Activated CD8-positive, alpha-beta memory T cell treated with anti-CD3 and anti-CD28 coated beads, Interleukin-2, amount 50 U/mL, for 1 hour (primary cell): Measurements from ENCODE around the gene AP1M2.
"Not testable (repeated sequence)": the region's sequence is repeated elsewhere in the genome, so short reads cannot be mapped to it uniquely, and the experiment has no call there.

Source experiments
- DNase-seq: peaks from one replicate; pipeline ENCODE4 v3.0.0-alpha.2; 2020; ENCODE audit errors: extremely low read depth

The AP1M2 gene

GRCh38 chr19:10538204-10538983 is 48.7 kb downstream of the AP1M2 start:
- DNase-seq: no peak

- no peak for DNase-seq
Observed at GRCh38 chr19:10537668-10538067, 49.4 kb downstream of the AP1M2 start.

GRCh38 chr19:10535613-10536012 is 51.5 kb downstream of the AP1M2 start:
- no peak for DNase-seq

GRCh38 chr19:10533646-10534386 is 53.3 kb downstream of the AP1M2 start:
- DNase-seq: no peak

GRCh38 chr19:10532457-10532856 is 54.7 kb downstream of the AP1M2 start:
- no peak for DNase-seq

GRCh38 chr19:10526887-10527286 is 60.2 kb downstream of the AP1M2 start:
- DNase-seq: not testable (repeated sequence)

GRCh38 chr19:10525636-10526035 is 61.5 kb downstream of the AP1M2 start:
- no peak for DNase-seq

GRCh38 chr19:10523135-10523636 is 63.9 kb downstream of the AP1M2 start:
- DNase-seq: no peak
